ENCODE data around the gene STAM2. TPM values are rescaled to one million over a fixed set of nuclear protein-coding genes. Genes with fewer than 3 reads are reported as not detected.
"Not testable (repeated sequence)": the region's sequence is repeated elsewhere in the genome, so short reads cannot be mapped to it uniquely, and the experiment has no call there.

Gene STAM2
- total RNA-seq (2014; rRNA removed; shearing (Covaris generic)), result 27.3 and 27.5 TPM in 2 replicates
- polyA plus RNA-seq (2015; cell fraction: cytosol; rRNA removed), result 12.2 and 13.8 TPM in 2 replicates
- 45.1 and 53.3 TPM in 2 replicates for polyA plus RNA-seq (2015; cell fraction: nucleus; rRNA removed)

DNA sequence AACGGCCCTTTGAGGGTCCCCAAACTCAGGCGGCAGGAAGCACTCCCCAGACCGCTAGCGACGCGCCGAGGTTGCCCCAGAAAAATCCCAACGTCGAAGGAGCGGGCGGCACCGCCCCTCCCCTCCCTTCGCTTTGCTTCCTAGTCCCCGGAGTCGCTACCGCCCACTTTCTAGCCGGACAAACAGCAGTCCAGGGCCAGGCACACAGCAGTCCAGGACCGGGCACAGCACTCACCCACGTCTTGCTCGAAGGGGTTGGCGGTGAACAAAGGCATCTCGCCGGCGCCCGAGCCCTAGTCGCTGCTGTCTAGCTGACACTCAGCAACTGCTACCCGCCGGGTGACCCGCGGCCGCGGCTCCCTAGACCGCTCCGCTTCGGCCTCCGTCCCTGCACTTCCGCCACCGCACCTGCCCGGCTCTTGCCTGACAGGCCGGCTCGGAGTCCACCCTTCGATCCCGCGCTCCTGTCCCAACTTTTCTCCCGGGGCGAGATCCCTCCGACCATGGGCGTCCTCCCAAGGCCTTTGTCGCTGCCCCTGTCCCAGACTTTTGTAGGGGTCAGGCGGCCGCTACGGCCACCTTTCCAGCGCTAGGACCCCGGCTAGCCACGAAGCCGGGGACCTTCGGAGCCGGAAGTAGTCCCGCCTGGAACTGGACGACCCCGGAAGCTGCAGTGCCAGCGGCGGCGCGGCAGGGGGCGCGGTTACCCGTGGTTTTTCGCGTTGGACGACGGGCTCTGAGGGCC lies at the start of gene STAM2:
TSS of gene STAM2 (minus strand) at position 396 of the 745 bp plus-strand sequence. CDS start at position 275, 121 bp downstream.
- peak; percentile 88 for DNase-seq (ENCODE audit: low read depth, low spot score)
- in situ Hi-C loops (cut with HindIII; ENCODE audit: low pct_unique_long_range_greater_than_20kb, low sequenced_read_pairs), result no loop called here

DNA sequence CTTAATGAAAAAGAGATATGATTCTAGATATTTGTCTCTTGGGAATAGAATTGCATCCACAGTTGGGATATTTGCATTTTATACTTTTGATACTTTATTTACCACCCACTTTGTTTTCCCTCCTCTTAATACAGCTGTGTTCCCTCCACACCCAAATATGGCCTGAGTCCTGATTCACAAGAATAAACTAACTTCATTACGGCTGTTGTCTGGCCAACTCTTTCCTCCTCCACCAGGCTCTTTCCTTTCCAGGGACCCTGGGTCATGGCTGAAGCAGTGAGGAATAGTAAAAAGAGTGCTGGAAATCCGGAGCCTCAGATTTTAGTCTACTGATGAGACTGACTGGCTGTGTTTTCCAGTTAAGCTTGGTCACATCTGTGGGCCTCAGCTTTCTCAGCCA lies 48.4 kb upstream of the STAM2 start:
- in situ Hi-C loops (cut with HindIII; ENCODE audit: low pct_unique_long_range_greater_than_20kb, low sequenced_read_pairs), result no loop called here
- DNase-seq (ENCODE audit: low read depth, low spot score), result no peak

DNA sequence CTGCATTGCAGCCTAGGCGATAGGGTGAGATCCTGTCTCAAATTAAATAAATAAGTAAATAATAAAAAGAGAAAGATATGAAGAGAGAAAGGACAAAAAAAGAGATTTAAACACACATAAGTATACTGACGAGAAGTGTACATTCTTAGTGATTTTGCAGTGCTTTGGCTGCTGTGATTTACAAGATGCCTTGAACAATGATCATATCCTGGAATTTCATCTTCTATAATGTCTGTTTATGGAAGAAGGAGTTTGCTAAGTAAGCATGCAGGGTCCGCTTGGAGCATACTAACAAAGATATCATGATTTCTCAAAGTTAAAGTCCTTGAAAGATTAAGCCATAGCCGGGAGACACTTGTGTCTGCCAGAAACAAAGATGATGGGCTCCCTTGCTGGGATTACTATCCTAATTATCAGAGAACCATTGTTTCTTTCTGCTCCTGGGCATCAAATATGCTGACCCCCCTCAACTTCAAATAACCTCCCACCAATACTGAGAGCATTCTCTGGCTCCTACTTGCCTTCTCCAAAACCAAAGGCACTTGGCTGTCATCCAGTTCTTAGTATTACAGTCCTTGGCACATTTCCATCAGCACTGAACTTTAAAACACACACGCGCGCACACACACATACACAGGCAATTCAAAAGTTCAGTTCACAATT lies 47.5 kb upstream of the STAM2 start:
- in situ Hi-C loops (cut with HindIII; ENCODE audit: low pct_unique_long_range_greater_than_20kb, low sequenced_read_pairs), result no loop called here
- peak; percentile 89 for DNase-seq (ENCODE audit: low read depth, low spot score)

DNA sequence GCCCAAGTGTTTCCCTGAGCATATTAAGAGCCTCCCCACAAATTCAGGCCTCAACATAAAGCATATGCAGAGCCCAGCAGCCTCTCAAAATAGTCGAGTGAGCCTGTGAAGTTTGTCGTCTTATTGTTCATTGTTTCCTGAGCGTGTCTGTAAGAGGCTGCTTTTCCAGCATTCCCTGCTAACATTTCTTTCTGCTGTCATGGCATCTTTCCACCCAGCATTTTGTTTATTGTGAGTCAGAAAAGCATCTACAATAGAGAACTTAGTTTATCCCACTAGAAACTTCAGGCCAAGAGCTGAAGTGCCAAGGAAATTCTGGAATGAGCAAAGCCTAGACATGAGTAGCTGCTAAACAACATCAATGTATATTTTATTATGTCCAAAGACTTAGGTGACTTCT lies 46.3 kb upstream of the STAM2 start:
- peak; percentile 27 for DNase-seq (ENCODE audit: low read depth, low spot score)
- in situ Hi-C loops (cut with HindIII; ENCODE audit: low pct_unique_long_range_greater_than_20kb, low sequenced_read_pairs), result no loop called here

DNA sequence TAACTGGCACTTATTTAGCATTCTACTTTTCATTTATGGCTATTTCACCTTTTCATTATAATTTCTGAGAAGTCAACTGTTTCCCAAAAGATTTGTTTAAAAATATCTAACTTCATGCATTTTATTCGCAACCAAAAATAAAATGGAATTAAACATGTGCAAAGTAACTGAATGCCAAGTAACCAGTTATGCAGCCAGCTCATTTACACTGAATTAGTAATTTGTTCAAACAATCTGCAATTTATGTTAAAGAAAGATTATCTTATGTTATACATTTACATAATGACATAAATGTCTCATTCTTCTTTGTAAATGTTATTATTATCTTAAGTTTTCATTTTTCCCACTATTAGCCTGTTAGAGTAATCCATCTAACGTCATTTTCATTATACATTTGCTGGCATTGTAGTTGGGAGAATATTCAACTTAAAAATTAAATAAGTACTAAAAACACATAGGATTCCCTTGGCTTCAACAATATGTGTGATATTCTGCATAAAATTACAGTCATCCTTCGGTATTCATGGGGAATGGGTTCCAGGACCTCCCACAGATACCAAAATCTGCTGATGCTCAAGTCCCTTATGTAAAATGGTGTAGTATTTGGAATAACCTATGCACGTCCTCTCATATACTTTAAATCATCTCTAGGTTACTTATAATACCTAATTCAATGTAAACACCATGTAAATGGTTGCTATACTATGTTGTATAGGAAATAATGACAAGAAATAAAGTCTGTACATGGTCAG lies 43.7 kb upstream of the STAM2 start:
- DNase-seq (ENCODE audit: low read depth, low spot score), result no peak
- in situ Hi-C loops (cut with HindIII; ENCODE audit: low pct_unique_long_range_greater_than_20kb, low sequenced_read_pairs), result no loop called here

DNA sequence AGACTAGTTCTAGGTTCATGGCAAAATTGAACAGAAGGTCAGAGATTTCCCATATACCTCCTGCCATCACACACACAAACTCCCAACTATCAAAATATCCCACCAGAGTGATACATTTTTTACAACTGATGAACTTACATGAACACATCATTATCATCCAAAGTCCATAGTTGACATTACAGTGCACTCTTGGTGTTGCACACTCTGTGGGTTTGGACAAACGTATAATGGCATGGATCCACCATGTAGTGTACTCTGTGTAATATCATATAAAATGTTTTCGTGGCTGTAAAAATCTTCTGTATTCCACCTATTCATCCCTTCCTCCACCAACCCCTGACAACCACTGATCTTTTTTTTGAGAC lies 25.9 kb upstream of the STAM2 start:
- in situ Hi-C loops (cut with HindIII; ENCODE audit: low pct_unique_long_range_greater_than_20kb, low sequenced_read_pairs), result no loop called here
- no peak for DNase-seq (ENCODE audit: low read depth, low spot score)

DNA sequence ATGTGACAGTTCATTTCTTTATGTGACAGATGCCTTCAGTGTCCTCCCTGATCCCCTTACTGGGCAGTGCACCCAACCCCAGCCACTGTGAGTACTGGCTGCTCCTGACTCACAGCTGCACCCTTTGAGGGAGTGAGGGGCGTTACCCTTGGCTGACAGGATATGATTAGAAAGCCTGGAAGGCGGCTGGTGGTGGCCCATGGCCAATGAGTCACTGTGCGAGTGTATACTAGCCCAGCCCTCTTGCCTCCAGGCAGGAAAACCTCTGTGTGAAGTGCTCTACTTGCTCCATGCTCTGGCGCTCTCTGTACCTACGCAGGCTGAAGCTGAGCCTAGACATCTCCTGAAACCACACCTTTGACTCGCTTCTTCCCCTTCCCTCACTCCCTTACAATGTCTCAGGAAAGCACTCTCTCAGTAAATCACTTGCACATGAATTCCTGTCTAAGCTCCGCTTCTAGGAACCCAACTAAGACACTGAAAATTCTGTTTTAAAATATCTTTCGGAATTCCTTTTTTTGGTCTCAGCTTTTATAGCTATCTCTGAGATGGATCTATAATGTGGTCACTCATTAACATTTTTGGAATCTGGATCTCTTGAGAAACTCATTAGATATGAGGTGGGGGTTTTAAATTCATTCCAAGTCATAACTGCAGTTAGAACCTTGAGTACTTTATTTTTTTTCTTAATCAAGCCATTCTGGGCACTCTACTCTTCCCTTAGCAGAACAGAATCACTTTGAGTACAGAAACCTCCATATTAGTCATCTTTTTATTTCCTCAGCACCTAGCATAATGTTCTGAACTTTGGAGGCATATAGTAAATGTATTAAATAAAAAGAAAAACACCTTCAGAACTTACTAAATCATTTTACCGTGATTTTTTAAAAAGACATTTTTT lies 25.3 kb upstream of the STAM2 start:
- DNase-seq (ENCODE audit: low read depth, low spot score), result peak; percentile 95

DNA sequence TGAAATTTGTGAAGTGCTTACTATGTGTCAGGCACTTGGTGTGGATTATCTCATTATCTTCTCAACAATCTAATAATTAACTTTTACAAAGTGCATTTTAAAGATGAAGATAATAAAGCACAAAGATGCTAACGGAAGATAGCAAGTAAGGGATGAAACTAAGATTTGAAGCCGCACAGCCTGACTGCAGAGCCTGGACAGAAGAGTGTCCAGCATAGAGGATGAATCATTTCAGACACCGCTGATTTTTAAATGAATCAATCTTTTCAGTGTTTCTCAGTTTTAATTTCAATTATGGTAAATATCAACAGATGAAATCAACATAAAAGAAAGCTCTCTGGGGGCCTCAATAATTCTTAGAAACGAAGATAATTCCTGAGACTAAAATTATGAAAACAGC lies 24.5 kb upstream of the STAM2 start:
- no peak for DNase-seq (ENCODE audit: low read depth, low spot score)
- in situ Hi-C loops (cut with HindIII; ENCODE audit: low pct_unique_long_range_greater_than_20kb, low sequenced_read_pairs), result no loop called here

More for the DNA sequence above, 25.3 kb upstream of the STAM2 start:
- in situ Hi-C loops (cut with HindIII; ENCODE audit: low pct_unique_long_range_greater_than_20kb, low sequenced_read_pairs), result no loop called here

DNA sequence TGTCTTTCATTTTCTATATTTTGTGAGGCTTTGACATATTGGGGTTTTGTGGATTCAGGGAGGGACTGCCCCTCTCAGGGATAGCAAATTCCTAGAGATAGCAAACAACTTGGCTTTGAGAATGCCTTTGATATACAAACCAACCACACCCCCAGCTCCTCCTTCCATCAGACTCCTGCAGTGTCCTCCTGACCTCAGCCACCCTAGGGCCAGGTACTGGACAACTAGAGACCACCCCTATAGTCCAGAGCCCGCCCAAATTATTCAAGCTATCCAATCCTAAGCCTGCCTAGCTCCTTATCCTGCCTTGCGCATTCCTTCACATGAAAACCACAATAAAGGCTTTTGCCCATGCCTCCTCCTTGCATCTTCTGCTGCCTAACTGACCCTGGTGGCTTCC lies 22.9 kb upstream of the STAM2 start:
- in situ Hi-C loops (cut with HindIII; ENCODE audit: low pct_unique_long_range_greater_than_20kb, low sequenced_read_pairs), result no loop called here

DNA sequence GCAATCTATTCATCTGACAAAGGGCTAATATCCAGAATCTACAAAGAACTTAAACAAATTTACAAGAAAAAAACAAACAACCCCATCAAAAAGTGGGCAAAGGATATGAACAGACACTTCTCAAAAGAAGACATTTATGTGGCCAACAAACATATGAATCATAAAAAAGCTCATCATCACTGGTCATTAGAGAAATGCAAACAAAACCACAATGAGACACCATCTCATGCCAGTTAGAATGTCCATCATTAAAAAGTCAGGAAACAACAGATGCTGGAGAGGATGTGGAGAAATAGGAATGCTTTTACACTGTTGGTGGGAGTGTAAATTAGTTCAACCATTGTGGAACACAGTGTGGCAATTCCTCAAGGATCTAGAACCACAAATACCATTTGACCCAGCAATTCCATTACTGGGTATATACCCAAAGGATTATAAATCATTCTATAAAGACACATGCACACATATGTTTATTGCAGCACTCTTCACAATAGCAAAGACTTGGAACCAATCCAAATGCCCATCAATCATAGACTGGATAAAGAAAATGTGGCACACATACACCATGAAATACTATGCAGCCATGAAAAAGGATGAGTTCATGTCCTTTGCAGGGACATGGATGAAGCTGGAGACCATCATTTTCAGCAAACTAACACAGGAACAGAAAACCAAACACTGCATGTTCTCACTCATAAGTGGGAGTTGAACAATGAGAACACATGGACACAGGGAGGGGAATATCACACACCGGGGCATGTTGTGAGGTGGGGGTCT lies 22.1 kb upstream of the STAM2 start:
- DNase-seq (ENCODE audit: low read depth, low spot score); in situ Hi-C loops (cut with HindIII; ENCODE audit: low pct_unique_long_range_greater_than_20kb, low sequenced_read_pairs): not testable (repeated sequence)

More for the DNA sequence above, 22.9 kb upstream of the STAM2 start:
- DNase-seq (ENCODE audit: low read depth, low spot score), result no peak

DNA sequence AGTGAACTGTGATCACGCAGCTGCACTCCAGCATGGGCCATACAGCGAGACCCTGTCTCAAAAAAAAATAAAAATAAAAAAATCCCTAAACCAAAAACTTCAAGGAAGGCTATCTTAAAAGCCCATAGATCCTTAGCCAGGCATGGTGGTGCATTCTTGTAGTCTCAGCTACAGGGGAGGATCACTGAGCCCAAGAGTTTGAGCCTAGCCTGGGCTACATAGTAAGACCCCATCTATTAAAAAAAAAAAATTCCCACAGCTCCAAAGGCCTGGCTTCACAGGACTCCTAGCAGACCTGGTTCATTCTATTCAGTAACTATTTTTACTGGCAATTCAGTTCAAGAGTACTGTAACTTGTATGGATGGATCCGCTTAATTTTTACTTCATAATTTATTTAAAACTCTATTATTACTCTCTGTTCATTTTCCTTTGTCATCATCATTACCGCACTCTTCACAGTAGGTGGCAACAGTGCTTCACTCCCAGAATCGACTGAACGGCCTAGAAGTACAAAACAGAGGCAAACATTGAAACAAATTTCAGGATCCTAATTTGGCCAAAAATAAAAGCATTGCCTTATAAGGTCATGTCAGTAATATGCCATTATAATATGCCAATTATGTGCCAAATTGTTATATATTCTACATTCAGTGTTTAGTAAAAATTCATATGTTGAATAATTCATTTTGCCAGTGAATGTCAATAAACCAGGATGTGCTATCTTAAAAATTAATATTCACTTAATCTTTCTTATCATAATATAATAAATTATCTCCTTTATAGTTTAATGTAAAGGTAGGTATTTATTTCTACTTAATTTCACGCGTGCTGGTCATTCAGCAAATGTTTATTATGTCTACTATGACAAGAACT lies 14.3 kb upstream of the STAM2 start:
- in situ Hi-C loops (cut with HindIII; ENCODE audit: low pct_unique_long_range_greater_than_20kb, low sequenced_read_pairs), result no loop called here
- peak; percentile 81 for DNase-seq (ENCODE audit: low read depth, low spot score)

DNA sequence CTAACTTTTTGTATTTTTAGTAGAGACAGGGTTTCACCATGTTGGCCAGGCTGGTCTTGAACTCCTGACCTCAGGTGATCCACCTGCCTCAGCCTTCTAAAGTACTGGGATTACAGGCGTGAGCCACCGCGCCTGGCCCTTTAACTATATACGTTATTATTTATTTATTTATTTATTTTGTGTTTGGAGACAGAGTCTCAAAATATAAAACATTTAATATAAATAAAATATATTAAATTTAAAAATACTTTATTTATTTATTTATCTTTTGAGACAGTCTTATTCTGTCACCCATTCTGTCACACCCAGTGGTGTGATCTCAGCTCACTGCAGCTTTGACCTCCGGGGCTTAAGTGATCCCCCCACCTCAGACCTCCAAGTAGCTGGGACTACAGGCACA lies 11.2 kb upstream of the STAM2 start:
- in situ Hi-C loops (cut with HindIII; ENCODE audit: low pct_unique_long_range_greater_than_20kb, low sequenced_read_pairs); DNase-seq (ENCODE audit: low read depth, low spot score): not testable (repeated sequence)

DNA sequence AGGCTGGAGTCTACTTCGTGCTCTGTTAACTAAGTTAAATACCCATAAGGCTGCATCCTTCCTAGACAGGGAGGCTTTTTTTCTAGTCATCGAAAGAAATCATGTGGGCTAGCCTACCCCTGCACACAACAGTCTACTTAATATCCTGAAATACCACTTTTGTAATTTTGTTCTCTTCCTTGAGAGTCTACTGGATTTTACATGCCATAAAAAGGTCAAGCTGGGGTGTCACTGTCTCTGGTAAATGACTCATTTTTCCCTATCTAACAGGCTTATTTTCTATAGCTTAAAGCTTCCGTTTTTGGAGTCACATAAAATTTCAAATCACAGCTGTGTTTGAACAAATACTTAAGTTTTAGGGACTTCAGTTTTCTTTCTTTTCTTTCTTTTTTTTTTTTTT lies 10.7 kb upstream of the STAM2 start:
- in situ Hi-C loops (cut with HindIII; ENCODE audit: low pct_unique_long_range_greater_than_20kb, low sequenced_read_pairs), result no loop called here

DNA sequence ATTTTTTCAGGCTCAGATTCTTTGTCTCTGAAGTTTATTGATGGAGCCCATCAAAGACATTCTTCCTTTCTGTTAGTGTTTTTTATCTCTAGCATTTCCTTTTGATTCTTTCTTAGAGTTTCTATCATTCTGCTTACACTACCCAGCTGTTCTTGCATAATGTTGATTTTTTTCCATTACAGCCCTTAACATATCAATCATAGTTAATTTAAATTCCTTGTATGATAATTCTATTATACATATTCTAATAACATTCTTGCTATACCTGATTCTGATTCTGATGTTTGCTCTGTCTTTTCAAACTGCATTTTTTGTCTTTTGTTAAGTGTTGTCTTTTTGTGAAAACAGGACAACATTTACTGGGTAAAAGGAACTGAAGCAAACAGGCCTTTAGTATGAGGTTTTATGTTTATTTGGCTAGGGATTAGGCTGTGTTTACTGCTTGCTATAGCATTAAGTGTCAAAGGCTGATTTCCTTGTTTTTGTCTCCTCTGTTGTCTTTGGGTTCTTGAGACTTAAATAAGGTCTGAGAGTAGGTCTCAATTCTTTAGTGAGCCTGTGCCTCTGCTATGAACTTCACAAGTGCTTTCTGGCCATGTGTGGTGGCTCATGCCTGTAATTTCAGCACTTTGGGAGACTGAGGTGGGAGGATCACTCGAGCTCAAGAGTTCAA lies 8.0 kb upstream of the STAM2 start:
- in situ Hi-C loops (cut with HindIII; ENCODE audit: low pct_unique_long_range_greater_than_20kb, low sequenced_read_pairs), result no loop called here

More for the DNA sequence above, 10.7 kb upstream of the STAM2 start:
- DNase-seq (ENCODE audit: low read depth, low spot score), result peak; percentile 23

DNA sequence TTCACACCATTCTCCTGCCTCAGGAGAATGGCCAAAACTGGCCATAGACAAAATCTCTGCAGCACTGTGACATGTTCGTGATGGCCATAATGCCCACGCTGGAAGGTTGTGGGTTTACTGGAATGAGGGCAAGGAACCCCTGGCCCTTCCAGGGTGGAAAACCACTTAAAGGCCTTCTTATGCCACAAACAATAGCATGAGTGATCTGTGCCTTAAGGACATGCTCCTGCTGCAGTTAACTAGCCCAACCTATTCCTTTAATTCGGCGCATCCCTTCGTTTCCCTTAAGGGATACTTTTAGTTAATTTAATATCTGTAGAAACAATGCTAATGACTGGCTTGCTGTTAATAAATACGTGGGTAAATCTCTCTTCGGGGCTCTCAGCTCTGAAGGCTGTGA lies 2.1 kb upstream of the STAM2 start:
- in situ Hi-C loops (cut with HindIII; ENCODE audit: low pct_unique_long_range_greater_than_20kb, low sequenced_read_pairs); DNase-seq (ENCODE audit: low read depth, low spot score): not testable (repeated sequence)

More for the DNA sequence above, 8.0 kb upstream of the STAM2 start:
- no peak for DNase-seq (ENCODE audit: low read depth, low spot score)

Measured in SK-MEL-5 (cell line).